Right cardiac atrium (tissue), 5 donors: ENCODE measurements around the gene MAF. TPM values are rescaled to one million over a fixed set of nuclear protein-coding genes. Genes with fewer than 3 reads are reported as not detected.
A peak's percentile ranks its signal among the peaks of the same experiment; 100 is the strongest.

Experiments
- ATAC-seq, 2 donors: fragments of 200-7000 bp; cut with Tn5 transposase; one replicate each; pipeline versions ENCODE4 v1.8.0 to v1.9.1; 2020; ENCODE audit warnings: moderate library complexity in 2 of 2, mild to moderate bottlenecking in 1 of 2
- DNase-seq, 3 donors: peaks; one replicate each; pipeline ENCODE4 v3.0.0-alpha.2; 2020
- H3K27ac ChIP-seq: one replicate; pipeline ENCODE4 v1.5.1; 2013; ENCODE audit warnings: mild to moderate bottlenecking, low read length, control low read depth, moderate library complexity
- H3K27me3 ChIP-seq: one replicate; pipeline ENCODE4 v1.6.1; 2013; ENCODE audit not compliant: control insufficient read depth, insufficient read depth
- H3K4me1 ChIP-seq: one replicate; pipeline ENCODE4 v1.6.1; 2013; ENCODE audit warnings: low read length; ENCODE audit not compliant: control insufficient read depth, insufficient read depth
- H3K4me3 ChIP-seq: one replicate; pipeline ENCODE4 v1.5.1; 2013; ENCODE audit warnings: low read length, control low read depth
- H3K9me3 ChIP-seq: one replicate; pipeline ENCODE4 v1.6.1; 2013; ENCODE audit warnings: low read length; ENCODE audit not compliant: control insufficient read depth
- WGBS: extraction: QIAGEN DNeasy Blood & Tissue Kit; methylation state at CpG from one replicate; pipeline ENCODE4 v1.1.7; 2013; 5-methylcytosine and 5-hydroxymethylcytosine counted together
- intact Hi-C, 4 donors: fragments of 100-400 bp; cut with DNase I; formaldehyde crosslinking; loops; one replicate each; pipeline versions ENCODE4 v1.11.0 to v1.14.0; 2022 to 2023
- polyA plus RNA-seq: library from polyadenylated mRNA; stranded (reverse); fragments of 200-250 nt; gene quantifications from one replicate; pipeline ENCODE4 v1.2.3, GENCODE V29; 2013
- total RNA-seq, 4 donors: library from RNA; stranded (reverse); fragmentation: NEBNext Ultra II Directional; extraction: Animal tissue kit (Norgen Biotek cat#: 25700); gene quantifications; one replicate each; pipeline ENCODE4 v1.2.1, GENCODE V29; 2021
- donor health status: healthy with polysubstance abuse.
- donor health status: DM: no; HTN: yes; CAD: no.
- donor health status: DM: no; HTN: no; CAD: no.
- donor health status: DM: no; HTN: yes; CAD: no; lungs with severe emphysema.
- donor health status: DM: yes; HTN: yes; CAD: no.

MAF gene
- total and polyA plus RNA-seq, 5 donors: 4.3 to 26.6 (median 18.1) TPM

GRCh38 chr16:79634298-79634697 is 33.8 kb upstream of the MAF start:
- H3K4me3 ChIP-seq: no peak overlapping the region
- no peaks in the 10 kb centered on the region for H3K4me1 ChIP-seq
- WGBS: 93% methylated on average over 7 of the region's 7 CpGs
- no peaks in the 10 kb centered on the region for H3K9me3 ChIP-seq
- intact Hi-C loops: no loop called here
- ATAC-seq (no peak), DNase-seq (no peak)
- H3K27me3 ChIP-seq: no peaks in the 10 kb centered on the region
- no peak overlapping the region for H3K27ac ChIP-seq

GRCh38 chr16:79632289-79632688 is 31.8 kb upstream of the MAF start:
- no peaks in the 10 kb centered on the region for H3K9me3 ChIP-seq
- no peak overlapping the region for H3K4me3 ChIP-seq
- H3K27me3 ChIP-seq: no peaks in the 10 kb centered on the region
- 62% methylated on average over 7 of the region's 7 CpGs for WGBS
- DNase-seq (no peak), ATAC-seq (no peak)
- intact Hi-C loops: no loop called here
- H3K27ac ChIP-seq: no peak overlapping the region
- H3K4me1 ChIP-seq: no peaks in the 10 kb centered on the region

- ATAC-seq (no peak), DNase-seq (no peak)
- WGBS: 91% methylated on average over 6 of the region's 6 CpGs
- Histone ChIP-seq H3K4me1 (no peaks in the 10 kb centered on the region), H3K4me3 (no peak overlapping the region), H3K27me3 (no peaks in the 10 kb centered on the region), H3K9me3 (no peaks in the 10 kb centered on the region), H3K27ac (no peak overlapping the region)
- intact Hi-C loops: loop anchor here in 1 of 4 donors (10.0 kb wide), 2 partner anchors 56 to 446 kb away; no protein-coding TSS in a partner anchor
Observed at GRCh38 chr16:79628988-79629387, 28.5 kb upstream of the MAF start.

- intact Hi-C loops: loop anchor here in 1 of 4 donors (10.0 kb wide), 2 partner anchors 56 to 446 kb away; no protein-coding TSS in a partner anchor
- Histone ChIP-seq H3K4me1 (no peaks in the 10 kb centered on the region), H3K9me3 (no peaks in the 10 kb centered on the region), H3K4me3 (no peak overlapping the region), H3K27me3 (peaks cover 3% of the 10 kb centered on the region), H3K27ac (no peak overlapping the region)
- ATAC-seq: no peak
- WGBS: 86% methylated on average over 5 of the region's 5 CpGs
- DNase-seq: no peak
Observed at GRCh38 chr16:79628501-79628975, 28.0 kb upstream of the MAF start.

- H3K9me3 ChIP-seq: no peaks in the 10 kb centered on the region
- no peaks in the 10 kb centered on the region for H3K4me1 ChIP-seq
- intact Hi-C loops: loop anchor here in 1 of 4 donors (10.0 kb wide), 2 partner anchors 58 to 448 kb away; no protein-coding TSS in a partner anchor
- ATAC-seq: no peak
- WGBS: 91% methylated on average over 2 of the region's 2 CpGs
- H3K4me3 ChIP-seq: no peak overlapping the region
- peaks cover 4% of the 10 kb centered on the region for H3K27me3 ChIP-seq
- DNase-seq: no peak
- no peak overlapping the region for H3K27ac ChIP-seq
Observed at GRCh38 chr16:79627092-79627491, 26.6 kb upstream of the MAF start.

- no peak for ATAC-seq
- 95% methylated on average over 1 of the region's 1 CpG for WGBS
Observed at GRCh38 chr16:79625738-79626137, 25.2 kb upstream of the MAF start.

GRCh38 chr16:79623824-79624223 is 23.3 kb upstream of the MAF start:
- DNase-seq: no peak
- intact Hi-C loops: loop anchor here in 1 of 4 donors (10.0 kb wide), 2 partner anchors 61 to 451 kb away; no protein-coding TSS in a partner anchor
- no peaks in the 10 kb centered on the region for H3K9me3 ChIP-seq
- no peak overlapping the region for H3K4me3 ChIP-seq
- 64% methylated on average over 2 of the region's 2 CpGs for WGBS
- H3K27ac ChIP-seq: no peak overlapping the region
- no peaks in the 10 kb centered on the region for H3K4me1 ChIP-seq
- no peak for ATAC-seq
- peaks cover 4% of the 10 kb centered on the region for H3K27me3 ChIP-seq

More at GRCh38 chr16:79625738-79626137, 25.2 kb upstream of the MAF start:
- Histone ChIP-seq H3K27ac (no peak overlapping the region), H3K9me3 (no peaks in the 10 kb centered on the region), H3K27me3 (peaks cover 4% of the 10 kb centered on the region), H3K4me3 (no peak overlapping the region), H3K4me1 (no peaks in the 10 kb centered on the region)
- no peak for DNase-seq
- intact Hi-C loops: loop anchor here in 1 of 4 donors (10.0 kb wide), 2 partner anchors 59 to 449 kb away; no protein-coding TSS in a partner anchor

- 78% methylated on average over 9 of the region's 9 CpGs for WGBS
- intact Hi-C loops: loop anchor here in 1 of 4 donors (10.0 kb wide), 2 partner anchors 62 to 452 kb away; no protein-coding TSS in a partner anchor
- no peak overlapping the region for H3K4me3 ChIP-seq
Observed at GRCh38 chr16:79623062-79623461, 22.5 kb upstream of the MAF start.

GRCh38 chr16:79621027-79621426 is 20.5 kb upstream of the MAF start:
- 89% methylated on average over 1 of the region's 1 CpG for WGBS
- no peak overlapping the region for H3K27ac ChIP-seq
- no peak overlapping the region for H3K4me3 ChIP-seq
- intact Hi-C loops: loop anchor here in 1 of 4 donors (10.0 kb wide), 2 partner anchors 64 to 454 kb away; no protein-coding TSS in a partner anchor
- no peaks in the 10 kb centered on the region for H3K9me3 ChIP-seq
- DNase-seq (no peak), ATAC-seq (no peak)
- H3K27me3 ChIP-seq: peaks cover 4% of the 10 kb centered on the region
- H3K4me1 ChIP-seq: no peaks in the 10 kb centered on the region

More at GRCh38 chr16:79623062-79623461, 22.5 kb upstream of the MAF start:
- ATAC-seq (no peak), DNase-seq (no peak)
- H3K27ac ChIP-seq: no peak overlapping the region
- H3K4me1 ChIP-seq: no peaks in the 10 kb centered on the region
- H3K9me3 ChIP-seq: no peaks in the 10 kb centered on the region
- peaks cover 4% of the 10 kb centered on the region for H3K27me3 ChIP-seq

- intact Hi-C loops: no loop called here
- peak in 1 of 3 donors; percentile 41 for DNase-seq
- Histone ChIP-seq H3K27me3 (peaks cover 2% of the 10 kb centered on the region), H3K4me3 (no peak overlapping the region), H3K27ac (no peak overlapping the region), H3K4me1 (no peaks in the 10 kb centered on the region), H3K9me3 (no peaks in the 10 kb centered on the region)
- WGBS: 80% methylated on average over 7 of the region's 7 CpGs
- no peak for ATAC-seq
Observed at GRCh38 chr16:79618692-79619050, 18.1 kb upstream of the MAF start.

GRCh38 chr16:79618041-79618691 is 17.6 kb upstream of the MAF start:
- DNase-seq (no peak), ATAC-seq (no peak)
- no peaks in the 10 kb centered on the region for H3K9me3 ChIP-seq
- no peaks in the 10 kb centered on the region for H3K4me1 ChIP-seq
- H3K4me3 ChIP-seq: no peak overlapping the region
- intact Hi-C loops: no loop called here
- H3K27ac ChIP-seq: no peak overlapping the region
- 80% methylated on average over 5 of the region's 5 CpGs for WGBS
- H3K27me3 ChIP-seq: no peaks in the 10 kb centered on the region
